Measurements from ENCODE around the gene ZBTB38. TPM values are rescaled to one million over a fixed set of nuclear protein-coding genes. Genes with fewer than 3 reads are reported as not detected.
A peak's percentile ranks its signal among the peaks of the same experiment; 100 is the strongest.

ZBTB38 gene
- total and polyA plus RNA-seq, 2 of the 13 experiments (the other 11 are each of a cell fraction or from before 2014, with no cell fraction given), result 26.8 to 51.7 TPM

GRCh38 chr3:141346418-141346817 is 21.9 kb upstream of the ZBTB38 start (continued):
- TF ChIP-seq MAZ (IDR thresholded peaks at IDR 0.05; ENCODE audit: borderline replicate concordance, low read depth, low read length), result no peak
- no peak for TF ChIP-seq MAZ (CRISPR knock-in tag; IDR thresholded peaks at IDR 0.05; ENCODE audit: low read depth)

- H3K9me3 ChIP-seq (ENCODE audit: low read length), result no peaks in the 10 kb centered on the region
- no peaks in the 10 kb centered on the region for H3K27me3 ChIP-seq (ENCODE audit: control insufficient read depth in 1 of 2, insufficient read depth in 2 of 2, low read length in 2 of 2)
- ATAC-seq, result no peak
- peaks cover 43% of the 10 kb centered on the region for H3K4me1 ChIP-seq (ENCODE audit: insufficient read depth, low read length)
- ChIA-PET CTCF (ENCODE audit: low intra/inter-chr PET ratio, low total read pairs) (no interaction called here), POLR2A (no interaction called here)
- intact Hi-C loops (cut with micrococcal nuclease; ENCODE audit: unreplicated experiment) (no loop called here), in situ Hi-C loops (cut with HindIII; ENCODE audit: extremely low pct_ligation_motif_present, low pct_unique_long_range_greater_than_20kb) (no loop called here)
- no peaks in the 10 kb centered on the region for H4K20me1 ChIP-seq (ENCODE audit: insufficient read depth, low read length)
- DNase-seq (ENCODE audit: low spot score), result no peak
- H3K27ac ChIP-seq (ENCODE audit: extremely low read length, insufficient read depth, low read length), result no peak overlapping the region
- no peak overlapping the region for H3K9ac ChIP-seq (ENCODE audit: insufficient read depth, low read depth, low read length)
- FAIRE-seq, result no peak
- peak overlapping the region; percentile 49 for H2AFZ ChIP-seq (ENCODE audit: low read length)
- BruUV-seq (replicated peaks), result no TSS peak
- H3K79me2 ChIP-seq (ENCODE audit: insufficient read depth, low read length), result no peaks in the 10 kb centered on the region
- TF ChIP-seq XBP1 (CRISPR knock-in tag; IDR thresholded peaks at IDR 0.05), result no peak
- TF ChIP-seq PRPF4 (IDR thresholded peaks at IDR 0.05; ENCODE audit: low read depth, low read length, poor library complexity, severe bottlenecking), result no peak
- TF ChIP-seq MAFF (IDR thresholded peaks at IDR 0.05; ENCODE audit: low read depth, low read length), result peak; percentile 45; the same call in 1 of the 2 replicates
- TF ChIP-seq MAFK (conservative IDR thresholded peaks at IDR 0.05 in 1 of 2, IDR thresholded peaks at IDR 0.05 in 1 of 2; ENCODE audit: low read length in 2 of 2), result peak; percentile 55 to 62; a peak in 3 of 4 replicates
- TF ChIP-seq ZNF205 (CRISPR knock-in tag; IDR thresholded peaks at IDR 0.05), result no peak
- H3K4me3 ChIP-seq (replicated peaks in 1 of 3; ENCODE audit: insufficient read depth in 1 of 3, low read depth in 2 of 3, low read length in 3 of 3), result no peak overlapping the region
- 77% methylated on average over 5 of the region's 5 CpGs for WGBS (ENCODE audit: low lambda C conversion rate)
- H3K36me3 ChIP-seq (replicated peaks in 1 of 2; ENCODE audit: control insufficient read depth in 1 of 2, insufficient read depth in 2 of 2, low read length in 2 of 2), result no peaks in the 10 kb centered on the region
- H3K4me2 ChIP-seq (ENCODE audit: low read depth, low read length), result peak overlapping the region; percentile 54; the same call in 1 of the 2 replicates
Measured at GRCh38 chr3:141346839-141347238, 21.5 kb upstream of the ZBTB38 start.

- in situ Hi-C loops (cut with HindIII; ENCODE audit: extremely low pct_ligation_motif_present, low pct_unique_long_range_greater_than_20kb), result no loop called here
- POLR2A ChIA-PET, result no interaction called here
- no peaks in the 10 kb centered on the region for H3K9me3 ChIP-seq (ENCODE audit: low read length)
- no peaks in the 10 kb centered on the region for H3K36me3 ChIP-seq (replicated peaks in 1 of 2; ENCODE audit: control insufficient read depth in 1 of 2, insufficient read depth in 2 of 2, low read length in 2 of 2)
- H4K20me1 ChIP-seq (ENCODE audit: insufficient read depth, low read length), result no peaks in the 10 kb centered on the region
- H3K79me2 ChIP-seq (ENCODE audit: insufficient read depth, low read length), result no peaks in the 10 kb centered on the region
- peaks cover 33% of the 10 kb centered on the region for H3K4me1 ChIP-seq (ENCODE audit: insufficient read depth, low read length)
- no peak overlapping the region for H2AFZ ChIP-seq (ENCODE audit: low read length)
- H3K27ac ChIP-seq (ENCODE audit: extremely low read length, insufficient read depth, low read length), result no peak overlapping the region
- 44% methylated on average over 1 of the region's 1 CpG for WGBS (ENCODE audit: low lambda C conversion rate)
- no peak for FAIRE-seq
- no TSS peak for BruUV-seq (replicated peaks)
- no peak overlapping the region for H3K4me2 ChIP-seq (ENCODE audit: low read depth, low read length)
- H3K9ac ChIP-seq (ENCODE audit: insufficient read depth, low read depth, low read length), result no peak overlapping the region
- DNase-seq (ENCODE audit: low spot score), result no peak
- H3K4me3 ChIP-seq (replicated peaks in 1 of 3; ENCODE audit: insufficient read depth in 1 of 3, low read depth in 2 of 3, low read length in 3 of 3), result no peak overlapping the region
- intact Hi-C loops (cut with micrococcal nuclease; ENCODE audit: unreplicated experiment), result no loop called here
- ATAC-seq, result no peak
- CTCF ChIA-PET (ENCODE audit: low intra/inter-chr PET ratio, low total read pairs), result no interaction called here
- no peaks in the 10 kb centered on the region; a peak in 1 of 5 replicates for H3K27me3 ChIP-seq (ENCODE audit: control insufficient read depth in 1 of 2, insufficient read depth in 2 of 2, low read length in 2 of 2)
- no peak for TF ChIP-seq ZSCAN21 (CRISPR knock-in tag; IDR thresholded peaks at IDR 0.05; ENCODE audit: borderline replicate concordance)
- no peak for TF ChIP-seq ZNF790 (CRISPR knock-in tag; IDR thresholded peaks at IDR 0.05; ENCODE audit: borderline replicate concordance)
- no peak for TF ChIP-seq CTCF (CRISPR knock-in tag; IDR thresholded peaks at IDR 0.05)
- TF ChIP-seq TOPORS (CRISPR knock-in tag; IDR thresholded peaks at IDR 0.05), result no peak
- no peak for TF ChIP-seq MATR3 (CRISPR knock-in tag; IDR thresholded peaks at IDR 0.05)
- no peak for TF ChIP-seq NFKB2 (CRISPR knock-in tag; IDR thresholded peaks at IDR 0.05; ENCODE audit: borderline replicate concordance)
- TF ChIP-seq ZNF639 (CRISPR knock-in tag; conservative IDR thresholded peaks at IDR 0.05), result no peak
- no peak for TF ChIP-seq E2F5 (CRISPR knock-in tag; conservative IDR thresholded peaks at IDR 0.05)
Measured at GRCh38 chr3:141348837-141349236, 19.5 kb upstream of the ZBTB38 start.

Measured in HepG2 (cell line).